ENCODE results near the gene DERL3. TPM values are rescaled to one million over a fixed set of nuclear protein-coding genes. Genes with fewer than 3 reads are reported as not detected.

Gene DERL3
- total RNA-seq, 1 experiment from 2014 or later = 21.7 TPM

DNA sequence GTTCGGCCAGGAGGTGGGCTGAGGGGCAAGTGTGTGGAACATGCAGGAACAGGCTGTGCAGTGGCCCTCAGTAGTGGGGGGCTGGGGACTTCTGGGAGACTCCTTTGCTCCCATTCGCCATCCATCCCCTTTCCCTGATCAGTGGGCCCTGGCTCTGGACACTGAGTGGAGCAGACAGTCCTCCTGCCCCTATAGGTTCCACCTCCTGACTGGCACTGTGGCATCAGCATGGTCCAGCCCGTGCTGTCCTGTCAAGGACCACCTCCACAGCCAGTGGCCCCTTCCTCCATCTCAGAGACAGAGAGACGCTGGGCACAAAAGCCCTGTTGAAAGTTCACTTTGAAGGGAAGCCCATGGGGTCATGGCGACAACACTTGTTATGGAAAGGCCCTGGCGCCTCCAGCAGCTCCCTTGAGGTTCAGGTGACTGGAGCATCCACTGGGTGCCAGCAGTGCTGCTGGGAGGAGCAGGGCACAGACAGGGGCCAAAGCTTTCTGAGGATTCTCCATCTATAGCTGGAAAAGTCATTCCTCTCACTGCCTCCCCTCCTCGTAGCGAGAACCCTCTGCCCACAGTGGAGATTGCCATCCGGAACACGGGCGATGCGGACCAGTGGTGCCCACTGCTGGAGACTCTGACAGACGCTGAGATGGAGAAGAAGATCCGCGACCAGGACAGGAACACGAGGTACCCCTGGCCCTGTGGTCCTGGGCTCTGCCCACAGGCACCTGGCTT, 5.6 kb downstream of the DERL3 start:
- Histone ChIP-seq H2AFZ (ENCODE audit: low read length) (no peak overlapping the region), H3K9ac (ENCODE audit: low read length) (no peak overlapping the region), H3K9me2 (replicated peaks; ENCODE audit: insufficient read depth, low read length) (no peaks in the 10 kb centered on the region), H3K27ac (ENCODE audit: low read length) (no peak overlapping the region), H3K27me3 (ENCODE audit: low read length) (no peaks in the 10 kb centered on the region), H3K4me3 (ENCODE audit: low read length) (no peak overlapping the region), H3K36me3 (ENCODE audit: insufficient read depth, low read length) (peaks cover 34% of the 10 kb centered on the region), H3K79me2 (ENCODE audit: low read length) (peaks cover 29% of the 10 kb centered on the region), H3K9me3 (ENCODE audit: low read length) (no peaks in the 10 kb centered on the region), H3K4me1 (ENCODE audit: low read length) (peaks cover 86% of the 10 kb centered on the region), H4K20me1 (ENCODE audit: insufficient read depth, low read depth, low read length) (peaks cover 43% of the 10 kb centered on the region), H3K4me2 (ENCODE audit: low read depth, low read length, poor library complexity, severe bottlenecking) (no peak overlapping the region)
- DNase-seq = no peak

DNA sequence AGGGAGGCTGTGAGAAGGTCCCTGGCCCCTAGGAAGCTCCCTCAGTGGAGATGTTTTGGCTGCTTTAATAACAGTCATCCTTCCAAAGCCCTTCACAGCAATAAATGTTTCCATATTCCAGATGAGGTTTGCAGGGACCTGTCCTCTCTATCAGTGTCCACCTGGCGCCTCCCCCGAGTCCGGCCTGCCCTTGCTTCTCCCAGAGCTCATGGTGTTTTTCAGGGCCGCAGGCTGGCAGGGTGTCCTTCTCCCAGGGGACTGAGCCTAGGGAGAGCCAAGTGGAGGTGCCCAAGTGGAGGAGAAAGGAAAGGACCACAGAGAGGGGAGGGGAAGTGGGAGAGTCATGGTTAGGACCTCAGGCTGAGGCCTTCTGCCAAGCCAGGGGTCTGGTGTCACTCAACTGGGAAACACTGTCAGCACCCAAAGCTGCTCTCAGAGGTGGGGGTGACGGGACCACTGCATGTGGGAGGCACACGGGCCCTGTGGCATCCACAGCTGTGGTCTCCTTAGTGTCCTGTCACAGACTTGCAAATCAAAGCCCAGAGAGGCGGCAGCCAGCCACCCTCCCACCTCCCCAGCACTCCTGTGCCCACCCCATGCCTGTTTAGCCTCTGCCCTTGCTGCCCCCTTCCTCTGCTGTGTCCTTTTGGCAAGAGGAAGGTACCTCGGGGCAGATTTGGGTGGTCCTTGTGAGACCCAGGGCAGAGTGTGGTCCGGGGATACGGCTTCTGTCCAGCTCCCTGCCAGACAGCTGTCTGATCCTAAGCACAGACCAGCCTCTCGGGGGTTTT, 6.4 kb downstream of the DERL3 start:
- Histone ChIP-seq H4K20me1 (ENCODE audit: insufficient read depth, low read depth, low read length) (peaks cover 43% of the 10 kb centered on the region), H3K4me1 (ENCODE audit: low read length) (peaks cover 83% of the 10 kb centered on the region), H3K9me2 (replicated peaks; ENCODE audit: insufficient read depth, low read length) (no peaks in the 10 kb centered on the region), H3K27ac (ENCODE audit: low read length) (no peak overlapping the region), H3K27me3 (ENCODE audit: low read length) (no peaks in the 10 kb centered on the region), H3K4me2 (ENCODE audit: low read depth, low read length, poor library complexity, severe bottlenecking) (no peak overlapping the region), H3K4me3 (ENCODE audit: low read length) (no peak overlapping the region), H3K9ac (ENCODE audit: low read length) (no peak overlapping the region), H3K79me2 (ENCODE audit: low read length) (peaks cover 33% of the 10 kb centered on the region), H3K36me3 (ENCODE audit: insufficient read depth, low read length) (peaks cover 31% of the 10 kb centered on the region), H2AFZ (ENCODE audit: low read length) (no peak overlapping the region), H3K9me3 (ENCODE audit: low read length) (no peaks in the 10 kb centered on the region)
- DNase-seq = no peak

DNA sequence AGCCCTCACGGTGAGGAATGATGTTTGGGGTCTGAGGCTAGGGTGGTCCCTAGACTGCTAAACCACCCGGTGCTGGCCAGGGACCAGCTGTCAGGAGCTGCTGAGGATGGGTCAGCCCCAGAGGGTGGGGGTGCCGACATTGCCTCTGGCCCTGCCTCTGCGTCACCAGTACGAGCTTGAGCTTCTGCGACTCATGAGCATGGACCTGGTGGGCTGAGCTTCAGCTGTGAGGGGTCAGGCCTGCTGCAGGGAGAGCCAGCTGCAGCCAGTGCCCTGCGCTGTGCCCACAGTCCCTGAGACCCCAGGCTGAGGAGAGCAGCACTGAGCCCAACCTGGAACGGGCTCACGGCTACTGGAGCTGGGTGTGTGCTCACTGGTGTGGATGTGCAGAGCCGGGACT, 7.0 kb downstream of the DERL3 start:
- Histone ChIP-seq H3K9ac (ENCODE audit: low read length) (no peak overlapping the region), H2AFZ (ENCODE audit: low read length) (no peak overlapping the region), H3K4me2 (ENCODE audit: low read depth, low read length, poor library complexity, severe bottlenecking) (no peak overlapping the region), H3K4me1 (ENCODE audit: low read length) (peaks cover 83% of the 10 kb centered on the region), H3K9me3 (ENCODE audit: low read length) (no peaks in the 10 kb centered on the region), H3K27ac (ENCODE audit: low read length) (no peak overlapping the region), H3K36me3 (ENCODE audit: insufficient read depth, low read length) (peaks cover 34% of the 10 kb centered on the region), H4K20me1 (ENCODE audit: insufficient read depth, low read depth, low read length) (peaks cover 43% of the 10 kb centered on the region), H3K9me2 (replicated peaks; ENCODE audit: insufficient read depth, low read length) (no peaks in the 10 kb centered on the region), H3K79me2 (ENCODE audit: low read length) (peaks cover 34% of the 10 kb centered on the region), H3K4me3 (ENCODE audit: low read length) (no peak overlapping the region), H3K27me3 (ENCODE audit: low read length) (no peaks in the 10 kb centered on the region)
- DNase-seq = no peak

DNA sequence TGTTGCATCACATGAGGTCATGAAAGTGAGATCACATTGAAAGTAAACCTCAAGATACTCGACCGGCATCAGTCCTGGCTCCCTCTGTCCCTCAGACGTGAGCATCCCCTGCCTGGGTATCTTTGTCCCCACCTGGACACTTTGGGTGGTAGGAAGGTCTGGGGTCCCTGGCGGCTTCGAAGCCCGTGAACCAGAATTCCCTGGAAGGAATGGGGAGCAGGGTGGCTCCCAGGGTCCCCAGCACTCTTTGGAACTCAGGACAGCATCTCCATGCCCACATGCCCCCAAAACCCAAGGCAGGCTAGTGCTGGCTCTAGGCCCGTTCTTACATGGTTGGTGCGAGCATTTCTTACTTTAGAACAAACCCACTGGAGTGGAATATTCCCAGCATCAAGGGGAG, 7.5 kb downstream of the DERL3 start:
- H3K27ac ChIP-seq (ENCODE audit: low read length) = no peak overlapping the region
- no peaks in the 10 kb centered on the region for H3K9me2 ChIP-seq (replicated peaks; ENCODE audit: insufficient read depth, low read length)
- no peak overlapping the region for H3K4me3 ChIP-seq (ENCODE audit: low read length)
- H3K79me2 ChIP-seq (ENCODE audit: low read length) = peaks cover 38% of the 10 kb centered on the region
- H4K20me1 ChIP-seq (ENCODE audit: insufficient read depth, low read depth, low read length) = peaks cover 43% of the 10 kb centered on the region
- H3K27me3 ChIP-seq (ENCODE audit: low read length) = no peaks in the 10 kb centered on the region
- peaks cover 83% of the 10 kb centered on the region for H3K4me1 ChIP-seq (ENCODE audit: low read length)
- DNase-seq = no peak
- H2AFZ ChIP-seq (ENCODE audit: low read length) = no peak overlapping the region
- no peak overlapping the region for H3K4me2 ChIP-seq (ENCODE audit: low read depth, low read length, poor library complexity, severe bottlenecking)
- peaks cover 34% of the 10 kb centered on the region for H3K36me3 ChIP-seq (ENCODE audit: insufficient read depth, low read length)
- no peak overlapping the region for H3K9ac ChIP-seq (ENCODE audit: low read length)
- no peaks in the 10 kb centered on the region for H3K9me3 ChIP-seq (ENCODE audit: low read length)

DNA sequence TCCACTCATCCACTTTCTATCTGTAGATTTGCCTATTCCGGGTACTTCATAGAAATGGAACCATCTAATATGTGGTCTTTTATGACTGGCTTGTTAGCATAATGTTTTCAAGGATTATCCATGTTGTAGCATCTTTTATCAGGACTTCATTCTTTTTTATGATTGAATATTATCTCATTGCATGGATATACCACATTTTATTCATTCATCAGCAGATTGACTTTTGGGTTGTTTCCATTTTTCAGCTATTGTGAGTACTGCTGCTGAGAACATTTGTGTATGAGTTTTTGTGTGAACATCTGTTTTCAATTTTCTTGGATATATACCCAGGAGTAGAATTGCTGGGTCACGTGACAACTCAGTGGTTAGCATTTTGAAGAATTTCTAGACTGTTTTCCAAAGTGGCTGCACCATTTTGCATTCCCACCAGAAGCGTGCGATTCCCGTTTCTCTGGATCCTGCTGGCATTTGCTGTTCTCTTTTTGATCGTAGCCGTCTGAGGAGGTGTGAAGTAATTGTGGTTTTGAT, 8.9 kb downstream of the DERL3 start:
- Histone ChIP-seq H3K27me3 (ENCODE audit: low read length) (no peaks in the 10 kb centered on the region), H3K9me2 (replicated peaks; ENCODE audit: insufficient read depth, low read length) (no peaks in the 10 kb centered on the region), H4K20me1 (ENCODE audit: insufficient read depth, low read depth, low read length) (peaks cover 40% of the 10 kb centered on the region), H3K4me2 (ENCODE audit: low read depth, low read length, poor library complexity, severe bottlenecking) (peak overlapping the region; percentile 7), H3K79me2 (ENCODE audit: low read length) (peaks cover 42% of the 10 kb centered on the region), H2AFZ (ENCODE audit: low read length) (no peak overlapping the region), H3K27ac (ENCODE audit: low read length) (peak overlapping the region; percentile 27), H3K36me3 (ENCODE audit: insufficient read depth, low read length) (peaks cover 37% of the 10 kb centered on the region), H3K9me3 (ENCODE audit: low read length) (no peaks in the 10 kb centered on the region), H3K9ac (ENCODE audit: low read length) (no peak overlapping the region), H3K4me1 (ENCODE audit: low read length) (peaks cover 83% of the 10 kb centered on the region), H3K4me3 (ENCODE audit: low read length) (no peak overlapping the region)
- no peak for DNase-seq

DNA sequence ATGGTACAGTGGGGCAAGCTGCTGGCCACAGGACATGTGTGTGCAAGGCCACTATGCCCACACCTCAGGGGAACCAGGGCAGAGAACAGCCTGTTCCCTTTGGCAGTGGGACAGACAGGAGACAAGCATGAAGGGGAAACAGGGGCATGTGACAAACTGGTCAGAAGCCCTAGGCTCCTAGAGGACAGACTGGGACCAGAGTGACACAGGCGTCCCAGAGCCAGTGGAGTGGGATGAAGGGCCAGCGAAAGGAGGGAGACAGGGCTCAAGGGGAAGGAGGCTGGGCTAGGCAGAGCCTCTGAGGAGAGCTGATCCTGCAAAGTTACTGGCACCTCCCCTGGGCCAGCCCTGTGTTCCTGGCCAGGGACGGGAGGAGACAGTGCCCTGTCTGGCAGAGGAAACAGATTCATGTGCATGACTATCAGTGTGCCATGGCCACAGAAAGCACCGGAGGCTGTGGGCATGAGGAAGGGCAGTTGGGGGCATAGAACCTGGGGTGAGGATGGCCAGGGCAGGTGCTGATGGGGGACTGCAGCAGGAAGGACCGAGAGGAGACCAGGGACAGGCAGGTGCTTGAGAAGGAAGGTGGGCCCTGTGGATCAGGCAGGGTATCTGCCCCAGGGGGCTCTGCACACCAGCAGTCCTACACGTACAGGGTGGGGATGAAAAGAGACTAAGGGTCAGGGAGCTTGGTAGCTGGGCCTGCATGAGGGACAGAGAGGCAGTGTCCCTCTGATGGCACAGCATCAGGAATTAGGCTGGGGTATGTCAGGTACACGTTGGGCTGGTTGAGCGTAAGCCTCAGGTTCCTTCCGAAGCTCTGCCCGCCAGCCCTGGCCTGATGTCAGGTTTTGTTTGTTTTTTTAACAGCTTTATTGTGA, 9.8 kb downstream of the DERL3 start:
- Histone ChIP-seq H3K9ac (ENCODE audit: low read length) (no peak overlapping the region), H4K20me1 (ENCODE audit: insufficient read depth, low read depth, low read length) (peaks cover 40% of the 10 kb centered on the region), H3K9me2 (replicated peaks; ENCODE audit: insufficient read depth, low read length) (no peaks in the 10 kb centered on the region), H3K27me3 (ENCODE audit: low read length) (no peaks in the 10 kb centered on the region), H3K4me2 (ENCODE audit: low read depth, low read length, poor library complexity, severe bottlenecking) (no peak overlapping the region), H3K4me3 (ENCODE audit: low read length) (no peak overlapping the region), H3K9me3 (ENCODE audit: low read length) (no peaks in the 10 kb centered on the region), H2AFZ (ENCODE audit: low read length) (no peak overlapping the region), H3K4me1 (ENCODE audit: low read length) (peaks cover 86% of the 10 kb centered on the region), H3K79me2 (ENCODE audit: low read length) (peaks cover 44% of the 10 kb centered on the region), H3K36me3 (ENCODE audit: insufficient read depth, low read length) (peaks cover 45% of the 10 kb centered on the region), H3K27ac (ENCODE audit: low read length) (peak overlapping the region; percentile 50)
- no peak for DNase-seq

DNA sequence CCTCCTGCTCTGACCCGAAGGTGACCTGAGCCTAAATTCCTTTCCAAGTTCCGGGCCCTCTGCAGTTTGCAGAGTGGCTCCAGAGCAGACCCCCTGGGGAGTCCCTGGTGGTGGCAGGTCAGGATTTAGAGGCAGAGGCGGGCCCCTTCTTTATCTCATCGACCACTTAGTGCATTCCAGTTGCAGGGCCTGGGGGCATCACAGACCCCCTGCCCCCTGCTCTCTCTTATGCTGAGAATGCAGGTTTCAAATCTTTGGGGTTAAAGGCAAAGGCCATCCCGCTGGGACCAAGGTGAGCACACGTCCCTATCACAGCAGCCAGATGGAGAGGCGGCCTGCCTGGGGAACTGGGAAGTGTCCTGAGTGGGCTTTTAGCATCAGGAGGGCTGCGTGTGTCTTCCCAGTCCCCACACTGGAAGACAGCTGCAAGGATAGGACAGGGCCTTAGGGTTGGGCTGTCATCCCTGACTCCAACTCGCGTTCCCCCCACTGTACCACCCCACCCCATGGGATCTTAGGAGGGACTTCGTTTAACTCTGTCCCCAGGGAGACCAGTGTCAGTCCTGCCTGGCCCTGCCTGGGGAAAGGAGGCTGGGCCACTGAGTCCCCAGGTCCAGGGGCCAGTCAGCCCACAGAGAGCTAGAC, 11.3 kb downstream of the DERL3 start:
- Histone ChIP-seq H3K36me3 (ENCODE audit: insufficient read depth, low read length) (peaks cover 58% of the 10 kb centered on the region), H3K9me2 (replicated peaks; ENCODE audit: insufficient read depth, low read length) (no peaks in the 10 kb centered on the region), H3K9me3 (ENCODE audit: low read length) (no peaks in the 10 kb centered on the region), H3K4me2 (ENCODE audit: low read depth, low read length, poor library complexity, severe bottlenecking) (no peak overlapping the region), H3K79me2 (ENCODE audit: low read length) (peaks cover 53% of the 10 kb centered on the region), H4K20me1 (ENCODE audit: insufficient read depth, low read depth, low read length) (peaks cover 34% of the 10 kb centered on the region), H3K9ac (ENCODE audit: low read length) (no peak overlapping the region), H2AFZ (ENCODE audit: low read length) (no peak overlapping the region), H3K4me1 (ENCODE audit: low read length) (peaks cover 83% of the 10 kb centered on the region), H3K27ac (ENCODE audit: low read length) (no peak overlapping the region), H3K4me3 (ENCODE audit: low read length) (no peak overlapping the region), H3K27me3 (ENCODE audit: low read length) (no peaks in the 10 kb centered on the region)
- no peak for DNase-seq

All from Karpas-422 (cell line).